ENCODE measurements around the gene IGF1R. TPM values are rescaled to one million over a fixed set of nuclear protein-coding genes. Genes with fewer than 3 reads are reported as not detected.

IGF1R gene
- total RNA-seq, 1 experiment from 2014 or later = 16.3 TPM

DNA sequence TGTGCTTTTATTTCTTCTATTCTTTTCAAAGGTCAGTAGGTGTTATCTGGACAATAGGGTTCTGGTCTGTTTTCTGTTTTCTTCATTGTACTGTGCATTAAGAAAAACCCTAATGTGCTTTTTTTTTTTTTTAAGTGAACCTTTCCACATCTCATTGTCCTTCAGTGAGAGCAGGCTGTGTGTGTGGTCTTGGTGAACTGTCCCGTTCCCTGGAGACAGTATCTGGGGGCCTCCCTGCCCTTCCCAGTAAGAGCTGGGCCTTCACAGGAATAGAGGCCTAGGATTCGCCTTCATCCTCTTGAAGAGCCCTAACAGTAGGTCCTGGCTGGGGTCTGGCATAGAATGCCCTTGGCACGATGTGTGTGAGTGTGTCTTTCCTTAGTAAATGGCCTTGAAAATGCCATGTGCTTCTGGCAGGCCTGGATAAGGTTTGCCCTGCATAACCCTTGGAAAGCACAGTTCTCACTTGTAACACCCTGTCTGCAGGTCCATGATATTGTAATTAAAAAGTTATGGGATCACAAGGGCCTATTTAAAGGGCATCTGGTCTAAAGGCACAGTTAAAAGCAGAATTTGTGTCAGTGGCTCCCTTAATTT lies 81.2 kb downstream of the IGF1R start:
- ChIA-PET CTCF (no interaction called here), POLR2A (no interaction called here), RAD21 (ENCODE audit: low non-redundant PET in 1 of 2, low total read pairs in 2 of 2, uncharacterized antibody in 2 of 2, unreplicated experiment in 2 of 2) (no interaction called here)
- H3K9me3 ChIP-seq (ENCODE audit: control insufficient read depth in 1 of 2, insufficient read depth in 1 of 2, low read depth in 1 of 2, low read length in 2 of 2) = no peaks in the 10 kb centered on the region
- 0 out of 2 replicates have a peak overlapping the region, but pooled peaks have one; percentile 10 for H3K9ac ChIP-seq (ENCODE audit: low read length)
- no peak overlapping the region for H3K4me3 ChIP-seq (replicated peaks in 1 of 2; ENCODE audit: low read depth in 1 of 2, low read length in 2 of 2)
- TF ChIP-seq, protein P1, sequence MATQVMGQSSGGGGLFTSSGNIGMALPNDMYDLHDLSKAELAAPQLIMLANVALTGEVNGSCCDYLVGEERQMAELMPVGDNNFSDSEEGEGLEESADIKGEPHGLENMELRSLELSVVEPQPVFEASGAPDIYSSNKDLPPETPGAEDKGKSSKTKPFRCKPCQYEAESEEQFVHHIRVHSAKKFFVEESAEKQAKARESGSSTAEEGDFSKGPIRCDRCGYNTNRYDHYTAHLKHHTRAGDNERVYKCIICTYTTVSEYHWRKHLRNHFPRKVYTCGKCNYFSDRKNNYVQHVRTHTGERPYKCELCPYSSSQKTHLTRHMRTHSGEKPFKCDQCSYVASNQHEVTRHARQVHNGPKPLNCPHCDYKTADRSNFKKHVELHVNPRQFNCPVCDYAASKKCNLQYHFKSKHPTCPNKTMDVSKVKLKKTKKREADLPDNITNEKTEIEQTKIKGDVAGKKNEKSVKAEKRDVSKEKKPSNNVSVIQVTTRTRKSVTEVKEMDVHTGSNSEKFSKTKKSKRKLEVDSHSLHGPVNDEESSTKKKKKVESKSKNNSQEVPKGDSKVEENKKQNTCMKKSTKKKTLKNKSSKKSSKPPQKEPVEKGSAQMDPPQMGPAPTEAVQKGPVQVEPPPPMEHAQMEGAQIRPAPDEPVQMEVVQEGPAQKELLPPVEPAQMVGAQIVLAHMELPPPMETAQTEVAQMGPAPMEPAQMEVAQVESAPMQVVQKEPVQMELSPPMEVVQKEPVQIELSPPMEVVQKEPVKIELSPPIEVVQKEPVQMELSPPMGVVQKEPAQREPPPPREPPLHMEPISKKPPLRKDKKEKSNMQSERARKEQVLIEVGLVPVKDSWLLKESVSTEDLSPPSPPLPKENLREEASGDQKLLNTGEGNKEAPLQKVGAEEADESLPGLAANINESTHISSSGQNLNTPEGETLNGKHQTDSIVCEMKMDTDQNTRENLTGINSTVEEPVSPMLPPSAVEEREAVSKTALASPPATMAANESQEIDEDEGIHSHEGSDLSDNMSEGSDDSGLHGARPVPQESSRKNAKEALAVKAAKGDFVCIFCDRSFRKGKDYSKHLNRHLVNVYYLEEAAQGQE (IDR thresholded peaks at IDR 0.05; ENCODE audit: low read depth) = no peak
- TF ChIP-seq JUND (IDR thresholded peaks at IDR 0.05) (no peak), FOSL1 (IDR thresholded peaks at IDR 0.05; ENCODE audit: low read depth) (no peak), POLR2AphosphoS5 (IDR thresholded peaks at IDR 0.05; ENCODE audit: low read depth, low read length) (no peak), CBX3 (IDR thresholded peaks at IDR 0.05; ENCODE audit: low read depth) (no peak), YY1 (IDR thresholded peaks at IDR 0.05; ENCODE audit: extremely low read depth, insufficient replicate concordance, low read depth, low read length) (no peak), EZH2 (IDR thresholded peaks at IDR 0.05) (no peak), ZFX (IDR thresholded peaks at IDR 0.05) (peak; percentile 30; the same call in 1 of the 2 replicates)
- no peaks in the 10 kb centered on the region for H3K9me2 ChIP-seq (ENCODE audit: insufficient read depth)
- peaks cover 36 to 45% of the 10 kb centered on the region in 2 experiments for H3K4me1 ChIP-seq (ENCODE audit: control insufficient read depth in 1 of 2, insufficient read depth in 2 of 2, low read length in 2 of 2)
- DNase-seq (ENCODE audit: low read depth, low spot score) (no peak), ATAC-seq (no peak)
- no peaks in the 10 kb centered on the region for H4K20me1 ChIP-seq (ENCODE audit: insufficient read depth)
- H3K4me2 ChIP-seq (ENCODE audit: low read length) = no peak overlapping the region
- no peaks in the 10 kb centered on the region for H3K36me3 ChIP-seq (ENCODE audit: control insufficient read depth in 1 of 2, insufficient read depth in 2 of 2, low read length in 2 of 2)
- H3K27ac ChIP-seq (ENCODE audit: low read depth, low read length) = no peak overlapping the region
- no peaks in the 10 kb centered on the region for H3K79me2 ChIP-seq (ENCODE audit: insufficient read depth, low read length)
- no peak overlapping the region for H2AFZ ChIP-seq (ENCODE audit: low read depth, low read length, poor library complexity, severe bottlenecking)
- no peaks in the 10 kb centered on the region for H3K27me3 ChIP-seq (ENCODE audit: insufficient read depth, low read length)
- BruUV-seq (replicated peaks) = no TSS peak
- intact Hi-C loops (cut with micrococcal nuclease) = loop anchor here (5.0 kb wide), 1 partner anchor 82 kb away; the partner anchor contains the start of gene IGF1R
